Activated CD4-positive, alpha-beta T cell treated with anti-CD3 and anti-CD28 coated beads, Interleukin-2, amount 50 U/mL, for 24 hours (primary cell): ENCODE measurements around the gene NFATC1.

Source experiments
- DNase-seq, 2 donors: peaks; one replicate each; pipeline ENCODE4 v3.0.0-alpha.2; 2020; ENCODE audit warnings: low read depth in 1 of 2, low spot score in 1 of 2

NFATC1 gene

DNA sequence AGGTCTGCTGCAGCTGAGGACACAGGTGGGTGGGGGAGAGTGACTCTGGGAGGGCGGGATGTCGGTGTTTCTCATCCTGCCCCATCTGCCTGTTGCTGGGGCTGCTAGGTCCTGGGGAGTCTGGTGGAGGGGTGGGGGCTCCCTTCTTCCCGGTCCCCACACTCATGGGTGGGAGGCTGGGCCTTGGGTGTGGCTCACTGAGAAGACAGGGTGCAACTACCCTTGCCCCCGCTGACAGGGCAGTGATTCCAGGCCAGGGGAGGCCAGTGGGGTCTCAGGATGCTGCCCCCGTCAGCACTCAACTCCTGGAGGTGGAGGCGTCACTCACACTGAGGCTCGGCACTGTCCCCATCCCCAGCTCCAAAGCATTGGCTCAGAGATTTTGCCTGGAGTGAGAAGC lies 7.7 kb upstream of the NFATC1 start:
- DNase-seq: no peak

GRCh38 chr18:79389689-79390088 lies 6.0 kb upstream of the NFATC1 start:
- DNase-seq: no peak

DNA sequence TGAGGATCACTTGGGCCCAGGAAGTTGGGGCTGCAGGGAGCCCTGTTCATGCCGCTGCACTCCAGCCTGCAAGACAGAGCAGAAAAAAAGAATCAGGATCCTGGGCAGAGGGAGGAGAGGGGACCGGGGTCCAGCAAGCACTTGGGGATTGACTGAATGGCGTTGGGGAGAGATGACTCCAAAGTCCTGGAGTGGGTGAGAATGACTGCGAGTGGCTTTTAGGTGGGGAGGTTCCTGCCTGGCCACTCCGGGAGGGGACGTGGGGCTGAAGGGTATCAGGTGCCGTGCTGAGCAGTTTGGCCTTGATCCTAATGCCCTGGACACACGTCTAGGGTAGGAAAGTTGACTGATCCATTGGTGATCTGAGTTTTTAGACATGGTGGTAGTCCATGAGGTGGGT lies 3.5 kb upstream of the NFATC1 start:
- no peak for DNase-seq

GRCh38 chr18:79393181-79393634 lies 2.5 kb upstream of the NFATC1 start:
- DNase-seq: no peak

DNA sequence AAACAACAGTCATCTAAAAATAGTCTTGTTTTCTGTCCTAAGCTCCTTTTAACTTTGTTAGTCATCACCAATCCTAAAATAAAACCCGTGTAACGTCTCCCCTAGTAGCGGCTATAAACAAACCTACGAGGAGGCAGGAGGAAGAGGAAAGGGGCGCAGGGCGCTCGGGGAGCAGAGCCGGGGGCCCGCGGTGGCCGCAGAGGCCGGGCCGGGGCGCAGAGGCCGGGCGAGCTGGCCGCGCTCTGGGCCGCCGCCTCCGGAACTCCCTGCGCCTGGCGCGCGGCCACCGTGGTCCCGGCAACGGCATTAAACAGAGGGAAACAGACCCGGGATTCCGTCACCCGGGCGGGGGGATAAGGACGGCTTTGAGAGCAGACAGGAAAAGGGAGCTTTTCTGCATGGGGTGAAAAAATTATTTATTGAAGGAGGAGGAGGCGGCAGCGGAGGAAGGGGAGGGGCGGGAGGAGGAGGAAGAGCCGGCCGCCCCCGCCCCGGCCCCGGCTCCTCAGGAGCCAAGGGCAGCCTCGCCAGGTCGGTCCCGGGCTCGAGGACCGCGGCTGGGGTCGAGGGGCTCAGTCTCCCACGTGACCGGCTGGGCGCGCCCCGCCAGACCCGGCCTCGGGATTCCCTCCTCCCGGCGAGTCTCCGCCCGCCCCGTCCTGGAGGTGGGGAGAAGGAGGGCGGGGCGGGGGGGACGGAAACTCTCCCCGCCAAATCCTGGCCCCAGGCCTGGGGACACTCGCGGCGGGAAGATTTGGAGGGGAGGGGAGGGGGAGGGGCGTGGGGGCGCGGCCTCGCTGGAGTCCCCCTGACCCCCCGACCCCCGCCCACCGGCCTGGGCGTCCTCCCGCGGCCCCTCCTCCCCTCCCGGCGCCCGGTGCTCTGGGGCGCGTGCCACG lies 1.8 kb upstream of the NFATC1 start:
- DNase-seq: no peak

DNA sequence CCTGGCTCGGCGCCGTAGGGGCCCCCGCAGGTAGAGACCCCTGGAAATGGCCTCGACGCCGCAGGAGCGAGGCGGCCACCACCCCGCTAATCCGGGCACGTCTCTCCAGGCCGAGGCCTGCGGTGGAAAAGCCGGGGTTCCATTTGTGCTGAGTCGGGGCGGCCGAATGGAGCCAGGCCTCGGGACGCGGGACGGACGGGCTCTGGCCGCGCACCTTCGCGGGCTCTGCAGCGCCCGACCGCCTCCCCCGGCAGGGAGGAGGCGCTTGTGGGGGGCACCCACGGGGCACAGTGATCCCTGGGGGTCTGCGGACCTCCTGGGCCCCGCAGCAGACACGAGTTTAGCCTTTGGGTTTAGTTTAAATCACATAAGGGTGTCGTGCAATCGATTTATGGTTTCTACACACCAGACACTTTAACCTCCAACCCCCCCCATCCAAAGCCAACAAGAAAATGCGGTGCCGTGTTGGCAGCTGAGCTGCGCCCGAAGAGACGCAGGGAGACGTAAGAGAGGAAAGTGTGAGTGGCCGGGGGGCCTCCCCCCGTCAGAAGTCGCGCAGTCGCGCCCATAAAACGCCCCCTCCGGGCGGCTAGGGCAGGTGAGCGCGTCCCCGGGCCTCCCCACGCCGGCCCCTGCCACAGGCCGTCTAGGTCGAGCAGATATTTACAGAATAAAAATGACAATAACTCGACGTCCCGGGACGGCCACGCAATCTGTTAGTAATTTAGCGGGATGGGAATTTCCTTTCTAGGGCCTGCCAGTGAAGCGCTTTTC lies 1.0 kb upstream of the NFATC1 start:
- DNase-seq: peak in 1 of 2 donors; percentile 77

DNA sequence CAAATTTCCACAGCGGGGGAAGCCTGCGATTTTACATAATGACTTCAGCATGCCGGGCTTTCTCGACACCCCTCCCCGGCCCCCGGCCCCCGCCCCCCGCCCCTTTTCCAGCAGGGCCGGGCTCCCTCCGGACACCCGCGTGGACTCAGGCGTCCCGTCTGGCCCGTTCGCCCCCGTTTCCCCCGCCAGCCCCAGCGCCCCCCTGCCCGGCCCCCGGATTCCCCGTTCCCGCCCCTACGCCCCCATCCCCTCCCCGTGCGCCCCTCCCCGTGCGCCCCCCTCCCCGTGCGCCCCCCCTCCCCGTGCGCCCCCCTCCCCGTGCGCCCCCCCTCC lies 456 bp upstream of the NFATC1 start:
- DNase-seq: no peak

- DNase-seq: no peak
Measured at GRCh38 chr18:79396431-79397246, 909 bp downstream of the NFATC1 start.

DNA sequence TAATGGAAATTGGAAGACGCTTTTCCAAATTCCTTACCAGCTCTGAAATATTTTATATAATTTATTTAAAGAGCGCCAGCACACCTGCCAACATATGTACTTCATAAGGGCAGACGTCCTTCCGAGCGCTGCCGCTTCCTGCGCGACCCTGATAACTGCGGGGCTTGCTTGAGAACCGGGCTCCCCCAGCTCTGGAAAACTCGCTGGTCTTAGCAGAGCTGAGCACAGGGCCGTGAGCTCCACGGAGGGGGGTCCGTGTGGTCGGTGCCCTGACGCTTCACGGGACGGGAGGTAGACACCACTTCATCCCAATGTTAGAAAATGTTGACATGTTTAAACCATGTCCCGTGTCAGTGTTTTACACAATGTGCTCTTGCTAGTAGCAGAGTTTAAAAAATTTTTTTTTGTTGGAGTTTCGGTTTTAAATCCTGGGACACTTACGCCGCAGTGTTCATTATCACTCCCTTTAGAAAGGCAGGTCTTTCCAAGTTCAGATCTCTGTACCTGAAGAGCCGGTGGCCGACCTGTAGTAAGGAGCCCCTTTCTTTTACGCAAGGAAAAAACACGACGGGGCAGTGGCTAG lies 1.6 kb downstream of the NFATC1 start:
- DNase-seq: no peak

DNA sequence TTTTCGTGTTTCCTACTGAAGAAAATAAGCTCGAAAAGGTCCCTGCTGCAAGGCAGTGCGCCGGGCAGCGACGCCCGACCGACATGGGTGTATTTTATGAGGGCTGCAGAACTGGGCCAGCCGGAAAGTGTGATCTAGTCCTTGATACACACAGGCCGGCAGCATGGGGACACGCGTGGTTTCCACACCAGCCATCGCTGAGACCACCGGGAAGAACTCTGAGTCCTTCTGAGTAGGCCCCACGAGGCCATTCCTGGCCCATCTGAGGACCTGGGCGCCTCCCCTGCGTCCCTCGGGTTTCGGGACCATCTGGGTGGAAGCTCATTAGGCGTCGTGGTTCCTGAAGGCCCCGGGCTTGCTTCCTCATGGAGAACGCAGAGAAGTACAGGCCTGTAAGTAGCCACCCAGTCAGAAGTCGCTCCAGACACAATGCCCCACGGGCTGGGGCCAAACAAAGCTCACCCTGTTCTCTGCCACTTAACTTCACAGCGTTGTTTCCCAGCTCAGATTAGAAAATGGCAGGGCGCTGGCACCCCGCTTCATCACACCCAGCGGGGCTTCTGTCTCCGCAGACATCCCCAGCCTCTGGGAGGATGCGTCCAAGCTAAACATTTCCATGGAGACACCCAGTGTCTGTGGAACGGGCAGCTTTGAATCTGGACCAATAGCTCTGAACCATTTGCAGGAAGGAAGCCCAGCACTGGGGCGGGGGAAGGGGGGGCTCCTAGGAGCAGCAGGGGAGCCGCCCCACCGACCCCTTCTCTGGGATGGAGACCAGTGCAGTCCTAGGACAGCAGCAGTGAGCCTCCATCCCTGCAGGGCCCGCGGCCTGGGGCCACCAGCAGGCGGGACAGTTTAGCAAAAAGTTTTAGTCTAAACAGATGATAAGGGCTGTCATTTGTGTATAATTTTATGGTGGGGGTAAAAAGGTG lies 2.4 kb downstream of the NFATC1 start:
- no peak for DNase-seq

- no peak for DNase-seq
Measured at GRCh38 chr18:79399275-79400081, 3.7 kb downstream of the NFATC1 start.

DNA sequence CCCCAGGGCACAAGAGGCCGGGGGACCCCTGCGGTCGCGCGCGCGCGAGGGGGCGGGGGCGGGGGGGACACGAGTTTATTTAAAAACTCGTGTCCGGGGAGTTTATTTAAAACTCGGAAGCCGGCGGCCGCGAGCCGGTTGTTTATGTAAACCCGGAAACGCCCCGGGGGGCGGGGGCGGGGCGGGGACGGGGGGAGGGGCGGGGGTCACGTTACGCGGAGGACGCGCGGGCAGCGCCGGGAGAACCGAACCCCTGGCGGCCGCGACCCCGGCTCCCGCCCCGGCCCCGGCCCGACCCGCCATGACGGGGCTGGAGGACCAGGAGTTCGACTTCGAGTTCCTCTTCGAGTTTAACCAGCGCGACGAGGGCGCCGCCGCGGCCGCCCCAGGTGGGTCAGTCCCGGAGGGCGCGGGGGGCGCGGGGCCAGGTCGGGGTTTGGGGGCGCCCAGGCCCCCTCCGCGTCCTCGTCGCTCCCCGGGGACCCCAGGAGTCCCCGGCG lies 4.4 kb downstream of the NFATC1 start:
- DNase-seq: peak in 1 of 2 donors; percentile 47

DNA sequence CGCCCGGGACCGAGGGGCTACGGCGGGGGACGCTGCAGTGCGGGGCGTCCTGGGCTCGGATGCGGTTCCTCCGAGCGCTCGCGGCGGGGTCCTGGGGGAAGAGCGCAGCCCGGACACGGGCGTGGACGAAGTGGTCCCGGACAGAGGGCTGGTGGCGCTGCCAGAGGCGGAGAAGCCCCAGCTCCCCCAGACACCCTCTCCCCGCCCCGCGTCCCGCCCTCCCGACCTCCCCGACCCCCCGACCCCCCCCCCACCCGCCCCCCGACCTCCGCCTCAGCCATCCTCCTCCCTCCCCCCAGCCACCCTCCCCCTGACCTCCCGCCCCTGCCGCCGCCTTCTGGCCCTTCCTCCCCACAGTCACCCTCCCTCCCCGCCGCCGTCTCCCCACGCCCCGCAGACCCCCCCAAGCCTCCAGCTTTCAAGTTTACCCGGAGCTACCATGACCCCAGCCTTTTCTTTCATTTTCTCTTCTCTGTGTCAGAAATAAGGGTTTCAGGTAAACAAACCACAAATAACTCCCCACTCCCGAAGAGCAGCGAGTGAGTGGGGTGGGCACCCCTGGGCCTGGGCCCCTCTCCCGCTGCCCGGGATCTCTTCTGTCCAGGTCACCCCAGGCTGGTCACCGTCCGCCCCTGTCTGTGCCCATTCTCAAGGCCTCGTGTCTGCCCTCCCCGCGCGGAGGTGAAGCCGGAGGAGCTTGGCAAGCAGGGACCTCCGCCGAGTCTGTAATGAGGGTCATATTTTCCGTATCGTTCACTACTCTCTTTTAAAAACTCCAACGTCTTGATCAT lies 5.1 kb downstream of the NFATC1 start:
- DNase-seq: no peak

GRCh38 chr18:79401494-79402208 lies 5.9 kb downstream of the NFATC1 start:
- DNase-seq: no peak

- no peak for DNase-seq
Measured at GRCh38 chr18:79402209-79402576, 6.5 kb downstream of the NFATC1 start.

DNA sequence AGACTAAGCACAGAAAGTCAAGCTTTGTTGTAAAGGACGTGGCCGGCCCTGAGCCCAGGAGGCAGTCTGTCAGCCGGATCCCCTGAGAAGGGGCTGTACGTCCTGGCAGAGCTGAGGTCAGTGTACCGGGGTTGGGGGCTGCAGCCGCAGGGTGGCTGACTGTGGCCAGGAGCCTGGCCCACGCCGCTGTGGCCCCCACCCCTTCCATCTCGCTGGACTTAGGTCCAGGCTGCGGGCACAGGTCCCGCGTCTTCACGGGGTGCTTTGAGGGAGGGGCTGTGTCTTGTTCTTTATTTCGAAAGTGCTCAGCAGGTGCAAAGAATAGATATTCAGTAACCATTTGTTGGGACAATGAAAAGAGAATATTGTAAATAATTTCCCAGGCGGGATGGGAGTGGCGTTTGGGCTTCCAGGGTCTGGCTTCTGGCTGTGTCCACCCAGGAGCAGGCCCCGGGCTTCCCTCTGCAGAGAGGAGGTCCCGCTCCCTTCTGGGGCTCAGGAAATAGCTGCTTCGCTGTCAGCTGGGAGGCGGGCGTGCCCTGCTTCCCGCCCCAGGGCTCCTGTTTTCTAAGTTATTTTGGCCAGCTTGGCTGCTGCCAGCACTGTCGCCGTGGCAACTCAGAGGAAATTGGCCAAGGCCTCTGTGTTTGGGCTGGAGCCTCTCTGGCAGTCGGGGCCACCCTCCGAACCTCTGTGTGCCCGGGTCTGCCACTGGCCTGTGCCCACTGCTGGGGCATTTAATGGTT lies 7.4 kb downstream of the NFATC1 start:
- DNase-seq: no peak
